ENCODE data around the gene AK9. TPM values are rescaled to one million over a fixed set of nuclear protein-coding genes. Genes with fewer than 3 reads are reported as not detected.
A peak's percentile ranks its signal among the peaks of the same experiment; 100 is the strongest.

AK9 gene
- total and polyA plus RNA-seq, 9 of the 15 experiments (the other 6 are each of a cell fraction or from before 2014, with no cell fraction given): 0.59 to 1.9 (median 1.2) TPM

GRCh38 chr6:109458774-109459531, 232.0 kb downstream of the AK9 start:
- DNase-seq (ENCODE audit: extremely low read depth in 1 of 4, low spot score in 3 of 4) (no peak), FAIRE-seq (no peak), ATAC-seq (no peak)
- intact Hi-C loops (cut with micrococcal nuclease) (no loop called here), in situ Hi-C loops (cut with MboI) (no loop called here)
- Histone ChIP-seq H3K9me1 (ENCODE audit: control insufficient read depth, insufficient read depth, low read length) (no peaks in the 10 kb centered on the region), H3K79me2 (ENCODE audit: control insufficient read depth, insufficient read depth, low read length) (peaks cover 2% of the 10 kb centered on the region; the same call in 1 of the 3 replicates), H3K4me2 (ENCODE audit: insufficient read depth, low read length) (no peak overlapping the region), H2AFZ (ENCODE audit: low read depth, low read length) (no peak overlapping the region), H3K9ac (ENCODE audit: insufficient read depth in 1 of 2, low read depth in 2 of 2, low read length in 2 of 2) (no peak overlapping the region), H3K27me3 (ENCODE audit: control insufficient read depth in 2 of 2, insufficient read depth in 2 of 2, low read length in 2 of 2) (no peaks in the 10 kb centered on the region), H3K27ac (ENCODE audit: extremely low read depth, low read depth, low read length) (no peak overlapping the region), H3K4me1 (replicated peaks in 1 of 2; ENCODE audit: control insufficient read depth in 2 of 2, insufficient read depth in 2 of 2, low read length in 2 of 2) (peaks cover 5 to 22% of the 10 kb centered on the region in 2 experiments; a peak in 4 of 5 replicates), H3K4me3 (no peak overlapping the region), H3K36me3 (ENCODE audit: control insufficient read depth, insufficient read depth, low read length) (peaks cover 26% of the 10 kb centered on the region), H3K9me3 (replicated peaks; ENCODE audit: control insufficient read depth, insufficient read depth, low read depth, low read length) (no peaks in the 10 kb centered on the region), H4K20me1 (replicated peaks; ENCODE audit: control insufficient read depth, insufficient read depth, low read length) (no peaks in the 10 kb centered on the region)
- TF ChIP-seq ZNF57 (CRISPR knock-in tag; IDR thresholded peaks at IDR 0.05) (no peak), CBFA2T3 (IDR thresholded peaks at IDR 0.05) (peak; percentile 36; the same call in 1 of the 2 replicates), SPI1 (IDR thresholded peaks at IDR 0.05; ENCODE audit: borderline replicate concordance, low read depth, low read length) (peak; percentile 50; the same call in 1 of the 2 replicates)
- no TSS peak for BruUV-seq (replicated peaks)
- WGBS (ENCODE audit: insufficient coverage, low coverage, missing lambda C conversion rate): 59% methylated on average over 5 of the region's 5 CpGs
- ChIA-PET CTCF (ENCODE audit: low intra/inter-chr PET ratio) (no interaction called here), POLR2A (interaction anchor here (1.7 kb wide), 1 partner anchor 14 kb away, joined by 5 read pairs; no protein-coding TSS in a partner anchor)

- TF ChIP-seq MAFF (IDR thresholded peaks at IDR 0.05; ENCODE audit: low read length) (peak; percentile 72; the same call in 1 of the 2 replicates), C11orf30 (IDR thresholded peaks at IDR 0.05; ENCODE audit: low read depth) (peak; percentile 94), TAF1 (IDR thresholded peaks at IDR 0.05; ENCODE audit: control insufficient read depth, extremely low read depth, insufficient read depth, low read length, severe bottlenecking) (no peak), CBX1 (IDR thresholded peaks at IDR 0.05; ENCODE audit: low read depth) (no peak), RHOXF2B (CRISPR knock-in tag; conservative IDR thresholded peaks at IDR 0.05) (no peak), NFE2 (IDR thresholded peaks at IDR 0.05; ENCODE audit: low read depth) (0 out of 2 replicates have a peak, but pooled peaks have one; percentile 8), MAFK (IDR thresholded peaks at IDR 0.05; ENCODE audit: low read length) (peak; percentile 53; the same call in 1 of the 2 replicates), ZNF316 (IDR thresholded peaks at IDR 0.05) (peak; percentile 98), ZNF431 (CRISPR knock-in tag; IDR thresholded peaks at IDR 0.05) (no peak), MAFG (tag; conservative IDR thresholded peaks at IDR 0.05) (peak; percentile 91), THRB (CRISPR knock-in tag; conservative IDR thresholded peaks at IDR 0.05) (no peak)
- Histone ChIP-seq H3K4me2 (ENCODE audit: insufficient read depth, low read length) (no peak overlapping the region), H3K27ac (ENCODE audit: extremely low read depth, low read depth, low read length) (no peak overlapping the region), H3K9me3 (replicated peaks; ENCODE audit: control insufficient read depth, insufficient read depth, low read depth, low read length) (no peaks in the 10 kb centered on the region), H2AFZ (ENCODE audit: low read depth, low read length) (no peak overlapping the region), H3K27me3 (ENCODE audit: control insufficient read depth in 2 of 2, insufficient read depth in 2 of 2, low read length in 2 of 2) (no peaks in the 10 kb centered on the region), H3K79me2 (ENCODE audit: control insufficient read depth, insufficient read depth, low read length) (no peaks in the 10 kb centered on the region; the same call in 2 of the 3 replicates), H3K4me3 (no peak overlapping the region), H3K4me1 (replicated peaks in 1 of 2; ENCODE audit: control insufficient read depth in 2 of 2, insufficient read depth in 2 of 2, low read length in 2 of 2) (peaks cover 5 to 29% of the 10 kb centered on the region in 2 experiments; a peak in 4 of 5 replicates), H3K9ac (ENCODE audit: insufficient read depth in 1 of 2, low read depth in 2 of 2, low read length in 2 of 2) (no peak overlapping the region; a peak in 1 of 4 replicates), H3K9me1 (ENCODE audit: control insufficient read depth, insufficient read depth, low read length) (no peaks in the 10 kb centered on the region), H3K36me3 (ENCODE audit: control insufficient read depth, insufficient read depth, low read length) (peaks cover 14% of the 10 kb centered on the region), H4K20me1 (replicated peaks; ENCODE audit: control insufficient read depth, insufficient read depth, low read length) (no peaks in the 10 kb centered on the region)
- POLR2A ChIA-PET: interaction anchor here (0.6 to 8.2 kb wide), 3 partner anchors 12 to 133 kb away, joined by 3 to 92 read pairs (median 4); partner anchors contain the start of genes PPIL6 and SMPD2
- DNase-seq (ENCODE audit: extremely low read depth in 1 of 4, low spot score in 3 of 4) (no peak), FAIRE-seq (peak; percentile 69), ATAC-seq (no peak)
- CTCF ChIA-PET (ENCODE audit: low intra/inter-chr PET ratio): no interaction called here
- BruUV-seq (replicated peaks): no TSS peak
- 84% methylated on average over 6 of the region's 6 CpGs for WGBS (ENCODE audit: insufficient coverage, low coverage, missing lambda C conversion rate)
- in situ Hi-C loops (cut with MboI) (no loop called here), intact Hi-C loops (cut with micrococcal nuclease) (no loop called here)
Observed at GRCh38 chr6:109457562-109457996, 233.4 kb downstream of the AK9 start.

Data from K562 (cell line).